Stimulated activated CD8-positive, alpha-beta memory T cell treated with anti-CD3 and anti-CD28 coated beads, Interleukin-2, amount 100 ng/mL, for 48 hours (primary cell): Measurements from ENCODE around the gene LEO1.
A peak's percentile ranks its signal among the peaks of the same experiment; 100 is the strongest.

Experiments used
- DNase-seq, 2 donors: peaks; one replicate each; pipeline ENCODE4 v3.0.0-alpha.2; 2020; ENCODE audit warnings: low read depth in 2 of 2

Gene LEO1

GRCh38 chr15:51931638-51932037, 39.9 kb downstream of the LEO1 start:
- no peak for DNase-seq

GRCh38 chr15:51931016-51931415, 40.6 kb downstream of the LEO1 start:
- DNase-seq: no peak

GRCh38 chr15:51926809-51927208, 44.8 kb downstream of the LEO1 start:
- no peak for DNase-seq

GRCh38 chr15:51924156-51925068, 47.2 kb downstream of the LEO1 start:
- no peak for DNase-seq

GRCh38 chr15:51917493-51917892, 54.1 kb downstream of the LEO1 start:
- DNase-seq: no peak

- DNase-seq: no peak
Measured at GRCh38 chr15:51912528-51912927, 59.0 kb downstream of the LEO1 start.

- DNase-seq: no peak
Measured at GRCh38 chr15:51909584-51909983, 62.0 kb downstream of the LEO1 start.

- DNase-seq: no peak
Measured at GRCh38 chr15:51908316-51908715, 63.3 kb downstream of the LEO1 start.

- peak in 1 of 2 donors; percentile 1 for DNase-seq
Measured at GRCh38 chr15:51907136-51907862, 64.3 kb downstream of the LEO1 start.

- DNase-seq: no peak
Measured at GRCh38 chr15:51904931-51905330, 66.6 kb downstream of the LEO1 start.

GRCh38 chr15:51904421-51904820, 67.2 kb downstream of the LEO1 start:
- DNase-seq: no peak

- no peak for DNase-seq
Measured at GRCh38 chr15:51889486-51889885, 82.1 kb downstream of the LEO1 start.

GRCh38 chr15:51888593-51889195, 82.9 kb downstream of the LEO1 start:
- DNase-seq: no peak
